DMS114 treated with DMSO at 0.1 percent for 48 hours (cell line): ENCODE data around the gene TJP2.

Experiments used
- DNase-seq: peaks from one replicate; lab custom pipeline; 2025; ENCODE audit not compliant: unreplicated experiment; lab: John Stamatoyannopoulos, UW

TJP2 gene

GRCh38 chr9:69190086-69190862 lies 16.2 kb downstream of the TJP2 start:
- DNase-seq = no peak

GRCh38 chr9:69190863-69191181 lies 16.7 kb downstream of the TJP2 start:
- DNase-seq = no peak

GRCh38 chr9:69191231-69191630 lies 17.2 kb downstream of the TJP2 start:
- DNase-seq = no peak

- no peak for DNase-seq
Measured at GRCh38 chr9:69192214-69192613, 18.1 kb downstream of the TJP2 start.

GRCh38 chr9:69193685-69194032 lies 19.6 kb downstream of the TJP2 start:
- no peak for DNase-seq

GRCh38 chr9:69194702-69195418 lies 20.8 kb downstream of the TJP2 start:
- no peak for DNase-seq

- DNase-seq = no peak
Measured at GRCh38 chr9:69195668-69196067, 21.6 kb downstream of the TJP2 start.

- DNase-seq = no peak
Measured at GRCh38 chr9:69197687-69198086, 23.6 kb downstream of the TJP2 start.

- DNase-seq = no peak
Measured at GRCh38 chr9:69198521-69199220, 24.6 kb downstream of the TJP2 start.

- DNase-seq = no peak
Measured at GRCh38 chr9:69199769-69200470, 25.8 kb downstream of the TJP2 start.

GRCh38 chr9:69202556-69202955 lies 28.5 kb downstream of the TJP2 start:
- DNase-seq = no peak

GRCh38 chr9:69204326-69204725 lies 30.2 kb downstream of the TJP2 start:
- no peak for DNase-seq

- DNase-seq = no peak
Measured at GRCh38 chr9:69204849-69205248, 30.8 kb downstream of the TJP2 start.

- DNase-seq = no peak
Measured at GRCh38 chr9:69206047-69206446, 32.0 kb downstream of the TJP2 start.

GRCh38 chr9:69207503-69207902 lies 33.4 kb downstream of the TJP2 start:
- no peak for DNase-seq

- no peak for DNase-seq
Measured at GRCh38 chr9:69211424-69212036, 37.5 kb downstream of the TJP2 start.

- DNase-seq = no peak
Measured at GRCh38 chr9:69213647-69214046, 39.6 kb downstream of the TJP2 start.

- DNase-seq = no peak
Measured at GRCh38 chr9:69214939-69215338, 40.9 kb downstream of the TJP2 start.

- no peak for DNase-seq
Measured at GRCh38 chr9:69215774-69216485, 41.9 kb downstream of the TJP2 start.

GRCh38 chr9:69218166-69218565 lies 44.1 kb downstream of the TJP2 start:
- DNase-seq = no peak

- DNase-seq = no peak
Measured at GRCh38 chr9:69221036-69221435, 47.0 kb downstream of the TJP2 start.
